ENCODE measurements around the gene ITGA6. TPM values are rescaled to one million over a fixed set of nuclear protein-coding genes. Genes with fewer than 3 reads are reported as not detected.
"Not testable (repeated sequence)": the region's sequence is repeated elsewhere in the genome, so short reads cannot be mapped to it uniquely, and the experiment has no call there.

ITGA6 gene
- total RNA-seq, 1 experiment from 2014 or later, result 22.2 TPM

DNA sequence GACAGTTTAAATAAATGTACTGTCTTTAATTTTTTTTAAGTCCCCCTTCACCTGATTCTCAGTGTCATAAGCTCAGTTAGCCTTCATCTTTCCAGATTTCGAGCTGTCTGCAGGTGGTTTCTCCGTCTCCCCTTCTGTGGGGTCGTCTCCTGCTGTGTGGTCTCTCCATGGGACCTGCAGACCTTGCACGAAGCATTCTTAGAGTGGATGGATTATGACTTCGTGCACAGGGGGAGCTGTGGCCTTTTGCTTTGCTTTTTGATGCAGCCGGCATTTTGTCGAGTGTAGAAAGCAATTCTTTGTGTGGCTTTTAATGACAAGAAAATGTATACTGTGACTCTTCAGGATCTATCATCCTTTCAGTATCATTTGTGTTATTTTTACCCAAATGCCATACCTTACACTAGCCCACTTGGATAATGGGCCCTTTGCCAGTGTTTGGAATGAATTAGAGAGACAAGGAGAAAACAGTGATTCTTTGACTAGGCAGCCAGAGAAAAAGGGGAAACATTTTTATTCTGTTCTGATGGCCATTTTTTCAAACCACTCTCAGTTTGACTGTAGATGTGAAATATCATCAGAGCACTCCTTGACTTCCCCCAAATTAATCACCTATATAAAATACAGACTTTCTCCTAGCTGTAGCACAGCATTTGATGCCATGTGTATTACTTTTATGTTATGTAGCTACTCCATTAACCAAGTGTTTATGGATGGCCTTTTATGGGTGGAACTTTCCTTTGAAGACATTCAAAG, 54.3 kb downstream of the ITGA6 start:
- no peak for DNase-seq (ENCODE audit: low read depth)
- in situ Hi-C loops (cut with HindIII; ENCODE audit: low pct_unique_long_range_greater_than_20kb, low sequenced_read_pairs), result no loop called here

- in situ Hi-C loops (cut with HindIII; ENCODE audit: low pct_unique_long_range_greater_than_20kb, low sequenced_read_pairs), result no loop called here
- peak; percentile 14 for DNase-seq (ENCODE audit: low read depth)
These were observed 56.9 kb downstream of the ITGA6 start for GRCh38 chr2:172484253-172484652.

- no peak for DNase-seq (ENCODE audit: low read depth)
- in situ Hi-C loops (cut with HindIII; ENCODE audit: low pct_unique_long_range_greater_than_20kb, low sequenced_read_pairs), result no loop called here
These were observed 57.3 kb downstream of the ITGA6 start for GRCh38 chr2:172484706-172485105.

DNA sequence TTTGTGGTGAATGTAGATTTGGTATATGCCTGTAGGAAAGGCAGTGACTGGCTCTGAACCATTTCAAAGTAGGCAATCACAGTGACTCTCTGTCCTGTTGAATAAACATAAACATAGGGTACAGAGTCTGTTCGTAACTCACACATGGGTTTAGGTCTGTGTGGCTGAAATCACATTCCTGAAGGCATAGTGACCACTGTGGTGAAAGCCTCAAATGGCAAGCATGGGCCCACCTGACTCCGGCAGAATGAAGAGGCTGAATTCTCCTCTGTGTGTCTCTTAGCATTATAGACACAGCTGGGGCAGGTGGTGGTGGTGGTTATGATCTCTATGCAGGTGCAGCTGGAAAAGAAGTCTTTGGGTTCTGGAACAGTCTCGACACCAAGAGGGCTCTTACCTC, 61.2 kb downstream of the ITGA6 start:
- in situ Hi-C loops (cut with HindIII; ENCODE audit: low pct_unique_long_range_greater_than_20kb, low sequenced_read_pairs), result no loop called here
- no peak for DNase-seq (ENCODE audit: low read depth)

DNA sequence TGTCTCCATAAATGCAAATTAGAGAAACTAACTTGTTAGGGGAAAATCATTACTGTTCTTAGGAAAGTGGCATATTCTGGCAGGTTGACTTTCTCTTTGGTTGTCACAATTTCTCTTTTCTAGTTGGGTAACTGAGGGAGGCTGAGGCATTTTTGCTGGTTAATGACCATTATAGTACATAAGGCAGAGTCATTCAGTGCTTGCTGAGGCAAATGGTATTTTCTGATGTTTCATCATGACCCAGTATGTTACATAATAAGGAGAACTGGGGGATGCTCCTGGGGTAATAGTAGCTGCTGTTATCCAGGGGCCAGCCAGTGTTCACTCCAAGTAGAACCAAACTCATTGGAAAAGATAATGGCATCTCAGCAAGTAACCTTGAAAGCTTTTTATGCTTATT, 62.3 kb downstream of the ITGA6 start:
- DNase-seq (ENCODE audit: low read depth), result no peak
- in situ Hi-C loops (cut with HindIII; ENCODE audit: low pct_unique_long_range_greater_than_20kb, low sequenced_read_pairs), result no loop called here

DNA sequence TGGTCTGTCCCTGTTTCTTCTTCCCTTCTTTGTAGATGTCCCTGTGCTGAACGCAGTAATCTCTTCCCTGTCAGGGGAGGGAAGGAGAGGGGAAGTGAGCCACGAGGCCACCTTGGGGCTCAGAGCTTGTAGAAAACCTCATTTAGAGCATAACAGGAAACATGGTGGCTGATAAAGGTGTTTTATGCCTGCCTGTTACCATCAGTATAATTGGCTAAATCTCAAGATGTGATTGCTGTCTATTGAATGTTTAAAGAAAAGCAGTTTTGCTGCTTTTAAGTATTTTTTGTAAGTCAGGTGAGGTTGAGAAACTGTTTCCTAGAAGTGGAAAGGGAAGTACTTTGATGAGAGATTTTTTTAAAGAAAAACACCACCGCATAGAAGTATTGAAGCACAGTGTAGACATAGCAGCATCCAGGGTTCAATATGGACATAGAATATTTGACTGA, 68.8 kb downstream of the ITGA6 start:
- in situ Hi-C loops (cut with HindIII; ENCODE audit: low pct_unique_long_range_greater_than_20kb, low sequenced_read_pairs), result no loop called here
- DNase-seq (ENCODE audit: low read depth), result no peak

DNA sequence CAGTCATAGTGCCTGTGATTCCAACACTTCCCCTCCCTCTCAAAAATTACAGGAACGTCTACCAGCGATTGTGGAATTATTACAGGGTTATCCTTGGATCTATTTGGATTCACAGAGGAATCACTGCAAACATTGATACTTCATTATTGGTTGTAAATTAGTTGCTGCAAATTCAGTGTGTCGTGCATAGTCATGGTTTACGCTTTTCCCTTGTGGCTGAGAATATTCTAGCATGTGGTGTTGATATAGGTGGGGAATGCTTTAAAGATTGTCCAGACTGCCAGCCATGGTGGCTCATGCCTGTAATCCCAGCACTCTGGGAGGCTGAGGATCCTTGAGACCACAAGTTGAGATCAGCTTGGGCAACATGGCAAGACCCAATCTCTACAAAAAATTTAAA, 79.8 kb downstream of the ITGA6 start:
- DNase-seq (ENCODE audit: low read depth), result no peak
- in situ Hi-C loops (cut with HindIII; ENCODE audit: low pct_unique_long_range_greater_than_20kb, low sequenced_read_pairs), result no loop called here

GRCh38 chr2:172510088-172510487, 82.7 kb downstream of the ITGA6 start:
- in situ Hi-C loops (cut with HindIII; ENCODE audit: low pct_unique_long_range_greater_than_20kb, low sequenced_read_pairs), result no loop called here
- DNase-seq (ENCODE audit: low read depth), result no peak

GRCh38 chr2:172510548-172510947, 83.2 kb downstream of the ITGA6 start:
- in situ Hi-C loops (cut with HindIII; ENCODE audit: low pct_unique_long_range_greater_than_20kb, low sequenced_read_pairs), result no loop called here
- no peak for DNase-seq (ENCODE audit: low read depth)

DNA sequence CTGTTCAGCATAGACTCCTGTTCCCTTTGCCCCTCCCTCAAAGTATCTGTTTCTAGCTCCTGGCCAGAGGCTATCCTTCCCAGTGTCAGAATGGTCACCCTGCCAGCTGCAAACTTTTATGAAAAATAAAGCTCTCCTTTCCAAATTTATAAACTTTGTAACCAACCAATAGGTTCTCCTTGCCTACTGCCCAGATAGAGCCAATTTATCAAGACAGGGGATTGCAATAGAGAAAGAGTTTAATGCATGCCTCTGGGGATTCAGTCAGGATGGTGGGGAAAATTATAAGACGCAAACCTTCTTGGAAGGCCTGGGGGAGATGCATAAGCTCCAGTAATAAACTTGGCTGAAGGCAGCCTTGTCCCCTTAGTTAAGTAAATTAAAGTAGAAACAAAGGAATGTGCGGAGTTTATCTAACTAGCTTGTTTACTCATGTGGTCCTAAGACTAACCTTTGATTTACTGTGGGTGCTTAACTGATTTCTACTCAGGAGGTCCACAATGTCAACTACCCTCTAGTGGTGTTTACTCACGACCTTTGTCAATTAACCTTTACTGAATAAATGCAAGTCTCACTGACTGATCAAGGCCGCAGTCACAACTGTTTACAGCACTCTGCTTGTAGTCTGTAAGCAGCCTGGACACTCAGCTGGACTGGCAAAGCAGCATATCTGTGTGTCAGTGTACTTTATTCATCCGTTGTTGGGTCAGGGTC, 85.6 kb downstream of the ITGA6 start:
- no peak for DNase-seq (ENCODE audit: low read depth)
- in situ Hi-C loops (cut with HindIII; ENCODE audit: low pct_unique_long_range_greater_than_20kb, low sequenced_read_pairs), result no loop called here

DNA sequence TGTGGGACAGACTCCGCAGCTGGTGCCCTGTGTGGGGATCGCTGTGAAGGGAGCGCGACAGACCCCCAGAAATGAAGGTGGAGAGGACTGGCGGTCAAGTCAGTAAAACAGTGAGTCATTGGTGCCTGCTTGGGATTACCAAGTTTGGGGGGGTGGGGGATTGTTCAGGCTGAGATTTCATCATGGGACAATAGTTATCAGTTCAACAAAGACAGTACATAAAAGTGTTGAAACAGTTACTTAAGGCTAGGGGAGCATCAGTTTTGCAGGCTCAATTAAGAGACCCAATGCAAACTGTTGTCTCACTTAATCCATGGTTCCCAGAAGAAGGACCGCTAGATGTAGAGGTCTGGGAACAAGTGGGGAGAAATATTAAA, 86.1 kb downstream of the ITGA6 start:
- DNase-seq (ENCODE audit: low read depth), result no peak
- in situ Hi-C loops (cut with HindIII; ENCODE audit: low pct_unique_long_range_greater_than_20kb, low sequenced_read_pairs), result no loop called here

GRCh38 chr2:172513935-172514586, 86.7 kb downstream of the ITGA6 start:
- no peak for DNase-seq (ENCODE audit: low read depth)
- in situ Hi-C loops (cut with HindIII; ENCODE audit: low pct_unique_long_range_greater_than_20kb, low sequenced_read_pairs), result no loop called here

- in situ Hi-C loops (cut with HindIII; ENCODE audit: low pct_unique_long_range_greater_than_20kb, low sequenced_read_pairs), result no loop called here
- peak; percentile 30 for DNase-seq (ENCODE audit: low read depth)
These were observed 88.9 kb downstream of the ITGA6 start for GRCh38 chr2:172516299-172516698.

DNA sequence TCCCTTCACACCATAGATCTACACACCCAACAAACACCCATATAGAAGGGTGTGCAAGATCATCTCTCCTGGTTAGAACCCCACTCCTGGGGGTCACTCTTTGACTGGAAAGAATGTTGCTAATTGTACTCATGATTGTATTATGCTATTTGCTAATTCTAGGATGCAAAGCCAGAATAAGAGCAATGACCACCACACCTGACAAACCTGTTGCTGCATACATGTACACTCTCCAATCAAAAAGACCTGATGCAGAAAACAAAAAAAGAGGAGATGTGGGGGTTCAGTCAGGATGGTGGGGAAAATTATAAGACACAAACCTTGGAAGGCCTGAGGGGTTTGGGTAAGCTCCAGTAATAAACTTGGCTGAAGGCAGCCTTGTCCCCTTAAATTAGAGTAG, 91.6 kb downstream of the ITGA6 start:
- no peak for DNase-seq (ENCODE audit: low read depth)
- in situ Hi-C loops (cut with HindIII; ENCODE audit: low pct_unique_long_range_greater_than_20kb, low sequenced_read_pairs), result no loop called here

DNA sequence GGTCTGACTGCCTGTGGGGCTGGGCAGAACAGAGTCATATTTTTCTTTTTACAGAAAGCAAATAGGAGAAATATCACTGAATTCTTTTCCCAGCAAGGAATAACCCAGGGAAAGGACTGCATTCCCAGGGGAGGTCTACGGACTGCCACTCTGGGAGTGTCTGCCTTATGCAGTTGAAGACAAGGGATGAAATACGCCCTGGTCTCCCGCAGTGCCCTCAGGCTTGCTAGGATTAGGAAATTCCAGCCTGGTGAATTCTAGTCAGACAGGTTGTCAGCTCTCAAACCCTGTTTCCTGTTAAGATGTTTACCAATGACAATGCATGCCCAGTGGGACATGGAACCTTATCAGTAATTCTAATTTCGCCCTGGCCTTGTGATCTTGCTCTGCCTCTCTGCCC, 98.2 kb downstream of the ITGA6 start:
- DNase-seq (ENCODE audit: low read depth), result no peak
- in situ Hi-C loops (cut with HindIII; ENCODE audit: low pct_unique_long_range_greater_than_20kb, low sequenced_read_pairs), result no loop called here

- in situ Hi-C loops (cut with HindIII; ENCODE audit: low pct_unique_long_range_greater_than_20kb, low sequenced_read_pairs), result no loop called here
- DNase-seq (ENCODE audit: low read depth), result no peak
These were observed 103.9 kb downstream of the ITGA6 start for GRCh38 chr2:172531309-172531708.

DNA sequence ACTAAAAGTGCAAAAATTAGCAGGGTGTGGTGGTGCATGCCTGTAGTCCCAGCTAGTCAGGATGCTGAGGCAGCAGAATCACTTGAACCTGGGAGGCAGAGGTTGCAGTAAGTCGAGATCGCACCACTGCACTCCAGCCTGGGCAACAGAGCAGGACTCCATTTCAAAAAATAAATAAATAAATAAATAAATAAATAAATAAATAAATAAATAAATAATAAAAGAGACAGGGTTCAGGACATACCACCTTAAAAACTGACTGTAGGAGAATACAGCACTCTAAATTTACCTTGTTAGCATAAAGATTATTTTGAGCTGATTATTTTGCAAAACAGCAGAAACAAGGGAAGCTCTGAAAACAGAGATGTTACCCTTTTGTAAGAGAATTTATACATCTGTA, 105.1 kb downstream of the ITGA6 start:
- DNase-seq (ENCODE audit: low read depth); in situ Hi-C loops (cut with HindIII; ENCODE audit: low pct_unique_long_range_greater_than_20kb, low sequenced_read_pairs): not testable (repeated sequence)

GRCh38 chr2:172533687-172534086, 106.3 kb downstream of the ITGA6 start:
- in situ Hi-C loops (cut with HindIII; ENCODE audit: low pct_unique_long_range_greater_than_20kb, low sequenced_read_pairs), result no loop called here
- no peak for DNase-seq (ENCODE audit: low read depth)

- in situ Hi-C loops (cut with HindIII; ENCODE audit: low pct_unique_long_range_greater_than_20kb, low sequenced_read_pairs), result no loop called here
- DNase-seq (ENCODE audit: low read depth), result no peak
These were observed 107.7 kb downstream of the ITGA6 start for GRCh38 chr2:172535119-172535518.

Measured in Caki2 (cell line).